H1 (cell line): Measurements from ENCODE around the gene OR51B2. TPM values are rescaled to one million over a fixed set of nuclear protein-coding genes. Genes with fewer than 3 reads are reported as not detected.

Source experiments
- CTCF ChIA-PET: fragments of 300-600 bp; sonication (Branson Sonifier 250); formaldehyde crosslinking; loops from one replicate; lab custom pipeline; 2021; ENCODE audit not compliant: partially characterized antibody; lab: Charles Lee
- POLR2A ChIA-PET: fragments of 300-600 bp; sonication (Branson Sonifier 250); formaldehyde crosslinking; loops from one replicate; lab custom pipeline; 2021; ENCODE audit warnings: inconsistent platforms; ENCODE audit not compliant: partially characterized antibody; lab: Charles Lee
- DNase-seq, 2 experiments: peaks; one replicate each; pipeline versions ENCODE4 v3.0.0 to v3.0.0-alpha.2; 2010 to 2022; ENCODE audit warnings: low spot score in 2 of 2, low read depth in 1 of 2, mixed read lengths in 1 of 2
- FAIRE-seq: peaks from 2 replicates; lab custom pipeline; 2011; peaks lifted over from hg19 to GRCh38; lab: Jason Lieb, UNC
- H2AFZ ChIP-seq: 2 replicates; pipeline ENCODE4 v1.8.1; 2012; ENCODE audit warnings: low read length, inconsistent platforms
- H2AK5ac ChIP-seq: 2 replicates; pipeline ENCODE4 v1.6.1; 2013; ENCODE audit warnings: low read depth, low read length
- H2BK120ac ChIP-seq: replicated peaks from 2 replicates; pipeline ENCODE3; 2013; ENCODE audit warnings: low read depth, low read length, inconsistent platforms
- H2BK12ac ChIP-seq: 2 replicates; pipeline ENCODE4 v1.6.1; 2013; ENCODE audit warnings: low read depth, low read length
- H2BK15ac ChIP-seq: 2 replicates; pipeline ENCODE4 v1.6.1; 2013; ENCODE audit warnings: low read length
- H2BK20ac ChIP-seq: 2 replicates; pipeline ENCODE4 v1.6.1; 2013; ENCODE audit warnings: low read length
- H2BK5ac ChIP-seq: 2 replicates; pipeline ENCODE4 v1.6.1; 2013; ENCODE audit warnings: low read depth, low read length
- H3K14ac ChIP-seq: 2 replicates; pipeline ENCODE4 v1.6.1; 2013; ENCODE audit warnings: inconsistent platforms; ENCODE audit not compliant: insufficient read length
- H3K18ac ChIP-seq: 2 replicates; pipeline ENCODE4 v1.6.1; 2013; ENCODE audit warnings: low read length; ENCODE audit errors: extremely low read depth
- H3K23ac ChIP-seq: 2 replicates; pipeline ENCODE4 v1.6.1; 2013; ENCODE audit warnings: inconsistent platforms; ENCODE audit not compliant: insufficient read length
- H3K23me2 ChIP-seq: 2 replicates; pipeline ENCODE4 v1.6.1; 2013; ENCODE audit warnings: low read depth, low read length
- H3K27ac ChIP-seq: 2 replicates; pipeline ENCODE4 v1.6.1; 2011; ENCODE audit warnings: low read depth, low read length, inconsistent platforms
- H3K27me3 ChIP-seq, 4 experiments: replicated peaks in 1 of 4; 1 replicate in 1 of 4; 2 replicates in 3 of 4; pipeline versions ENCODE4 v1.6.1 to v1.8.1; 2011 to 2013; ENCODE audit warnings: low read length in 3 of 4, mild to moderate bottlenecking in 3 of 4, inconsistent platforms in 2 of 4, mixed read lengths in 2 of 4, moderate library complexity in 1 of 4; ENCODE audit not compliant: control insufficient read depth in 3 of 4, insufficient read depth in 3 of 4; ENCODE audit errors: extremely low read depth in 1 of 4
- H3K36me3 ChIP-seq, 4 experiments: 2 replicates each; pipeline versions ENCODE4 v1.6.1 to v1.8.1; 2011 to 2013; ENCODE audit warnings: mild to moderate bottlenecking in 4 of 4, low read length in 3 of 4, moderate library complexity in 2 of 4, control low read depth in 1 of 4, inconsistent platforms in 1 of 4; ENCODE audit not compliant: insufficient read depth in 4 of 4, control insufficient read depth in 2 of 4
- H3K4ac ChIP-seq: replicated peaks from 2 replicates; pipeline ENCODE3; 2013; ENCODE audit warnings: low read length, low read depth, mixed read lengths, inconsistent platforms; ENCODE audit not compliant: insufficient read length
- H3K4me1 ChIP-seq, 4 experiments: replicated peaks in 1 of 4; 1 replicate in 1 of 4; 2 replicates in 3 of 4; pipeline versions ENCODE4 v1.6.1 to v1.8.1; 2011 to 2013; ENCODE audit warnings: low read length in 3 of 4, inconsistent platforms in 2 of 4, mixed read lengths in 1 of 4; ENCODE audit not compliant: insufficient read depth in 4 of 4, control insufficient read depth in 3 of 4
- H3K4me2 ChIP-seq, 2 experiments: 2 replicates each; pipeline versions ENCODE4 v1.6.1 to v1.8.1; 2011 to 2013; ENCODE audit warnings: low read depth in 2 of 2, low read length in 2 of 2, control low read depth in 1 of 2, inconsistent platforms in 1 of 2, mild to moderate bottlenecking in 1 of 2; ENCODE audit not compliant: insufficient read depth in 1 of 2
- H3K4me3 ChIP-seq, 4 experiments: fragments of 200-600, 300-600 bp in 1 of 4; sonication (generic), shearing (Covaris generic), sonication (Bioruptor Twin) in 1 of 4; 2 replicates each; pipeline versions ENCODE4 v1.5.1 to v1.8.1; 2011 to 2016; ENCODE audit warnings: low read length in 4 of 4, low read depth in 3 of 4, control low read depth in 2 of 4, inconsistent platforms in 2 of 4, mild to moderate bottlenecking in 2 of 4, mixed read lengths in 1 of 4, moderate library complexity in 1 of 4; ENCODE audit not compliant: insufficient read depth in 2 of 4; ENCODE audit errors: extremely low read depth in 1 of 4
- H3K56ac ChIP-seq: replicated peaks from 2 replicates; pipeline ENCODE3; 2013; ENCODE audit warnings: low read depth, mild to moderate bottlenecking, mixed read lengths, low read length, inconsistent platforms; ENCODE audit not compliant: insufficient read length
- H3K79me1 ChIP-seq: 2 replicates; pipeline ENCODE4 v1.6.1; 2013; ENCODE audit warnings: low read depth, low read length, control low read depth
- H3K79me2 ChIP-seq, 2 experiments: 2 replicates each; pipeline versions ENCODE4 v1.6.1 to v1.8.1; 2012 to 2013; ENCODE audit warnings: low read length in 2 of 2, mild to moderate bottlenecking in 2 of 2, inconsistent platforms in 1 of 2; ENCODE audit not compliant: insufficient read depth in 2 of 2, control insufficient read depth in 1 of 2
- H3K9ac ChIP-seq, 4 experiments: replicated peaks in 1 of 4; 1 replicate in 1 of 4; 2 replicates in 3 of 4; pipeline versions ENCODE4 v1.6.1 to v1.8.1; 2011 to 2013; ENCODE audit warnings: low read depth in 3 of 4, low read length in 3 of 4, control low read depth in 2 of 4, mild to moderate bottlenecking in 2 of 4, moderate library complexity in 2 of 4, inconsistent platforms in 1 of 4; ENCODE audit errors: extremely low read depth in 1 of 4
- H3K9me3 ChIP-seq, 2 experiments: 2 replicates each; pipeline versions ENCODE4 v1.6.1 to v1.8.1; 2012 to 2013; ENCODE audit warnings: mild to moderate bottlenecking in 2 of 2, moderate library complexity in 2 of 2, control low read depth in 1 of 2, inconsistent platforms in 1 of 2, low read depth in 1 of 2, low read length in 1 of 2, mixed read lengths in 1 of 2; ENCODE audit not compliant: insufficient read depth in 2 of 2
- H4K20me1 ChIP-seq, 2 experiments: replicated peaks in 1 of 2; 2 replicates each; pipeline versions ENCODE3 to v1.8.1; 2011 to 2013; ENCODE audit warnings: inconsistent platforms in 2 of 2, low read length in 2 of 2, mild to moderate bottlenecking in 1 of 2; ENCODE audit not compliant: insufficient read depth in 2 of 2, control insufficient read depth in 1 of 2
- H4K5ac ChIP-seq: 2 replicates; pipeline ENCODE4 v1.6.1; 2013; ENCODE audit warnings: low read length, low read depth, mixed read lengths, inconsistent platforms; ENCODE audit not compliant: insufficient read length
- H4K8ac ChIP-seq: 2 replicates; pipeline ENCODE4 v1.8.0; 2013; ENCODE audit warnings: mild to moderate bottlenecking, moderate library complexity, low read length, inconsistent platforms; ENCODE audit not compliant: insufficient read depth; ENCODE audit errors: extremely low read depth
- H4K91ac ChIP-seq: replicated peaks from 2 replicates; pipeline ENCODE3; 2013; ENCODE audit warnings: low read length, mixed read lengths, inconsistent platforms; ENCODE audit not compliant: insufficient read length
- ASH2L ChIP-seq: fragments of 200-600, 300-600 bp; sonication (generic); IDR thresholded peaks from one replicate; pipeline ENCODE4 v1.7.1; 2017; ENCODE audit warnings: low read length
- BRCA1 ChIP-seq: IDR thresholded peaks from 2 replicates; pipeline ENCODE4 v1.6.1; 2012; ENCODE audit warnings: low read depth, low read length, improper control_type of control experiment
- CHD2 ChIP-seq: IDR thresholded peaks from 2 replicates; pipeline ENCODE4 v1.6.1; 2012; ENCODE audit warnings: low read length, improper control_type of control experiment
- FOSL1 ChIP-seq: IDR thresholded peaks from 2 replicates; pipeline ENCODE4 v1.6.1; 2011; ENCODE audit warnings: mild to moderate bottlenecking, low read depth, low read length, moderate library complexity; ENCODE audit not compliant: insufficient read depth
- GABPA ChIP-seq: IDR thresholded peaks from 2 replicates; pipeline ENCODE4 v1.6.1; 2011; ENCODE audit warnings: mild to moderate bottlenecking, low read length, moderate library complexity, borderline replicate concordance; ENCODE audit not compliant: insufficient read depth
- KDM5A ChIP-seq: fragments of 200-600 bp; IDR thresholded peaks from 2 replicates; pipeline ENCODE4 v1.7.1; 2012; ENCODE audit warnings: mild to moderate bottlenecking, low read length, inconsistent platforms, mixed read lengths
- POLR2A ChIP-seq, 2 experiments: IDR thresholded peaks; 1 replicate in 1 of 2; 2 replicates in 1 of 2; pipeline ENCODE4 v1.6.1; 2011; ENCODE audit warnings: low read depth in 2 of 2, low read length in 2 of 2, mild to moderate bottlenecking in 2 of 2; ENCODE audit errors: control extremely low read depth in 1 of 2
- POU5F1 ChIP-seq: IDR thresholded peaks from 2 replicates; pipeline ENCODE4 v1.6.1; 2011; ENCODE audit warnings: low read depth, mild to moderate bottlenecking, low read length, moderate library complexity
- RNF2 ChIP-seq: fragments of 200-900, 300-1000 bp; sonication (generic); IDR thresholded peaks from 2 replicates; pipeline ENCODE4 v1.7.1; 2016; ENCODE audit warnings: borderline replicate concordance, low read depth, mild to moderate bottlenecking, antibody characterized with exemption, low read length; ENCODE audit not compliant: poor library complexity, severe bottlenecking; ENCODE audit errors: missing control alignments
- SIRT6 ChIP-seq: IDR thresholded peaks from one replicate; pipeline ENCODE4 v1.7.1; 2012; ENCODE audit warnings: low read length, inconsistent platforms
- SIX5 ChIP-seq: IDR thresholded peaks from 2 replicates; pipeline ENCODE4 v1.6.1; 2011; ENCODE audit warnings: mild to moderate bottlenecking, low read depth, low read length
- SP1 ChIP-seq: IDR thresholded peaks from 2 replicates; pipeline ENCODE4 v1.6.1; 2011; ENCODE audit warnings: low read depth, low read length
- TAF1 ChIP-seq: IDR thresholded peaks from 2 replicates; pipeline ENCODE4 v1.6.1; 2011; ENCODE audit warnings: mild to moderate bottlenecking, low read depth, low read length
- TCF12 ChIP-seq: IDR thresholded peaks from 2 replicates; pipeline ENCODE4 v1.6.1; 2011; ENCODE audit warnings: low read depth, mild to moderate bottlenecking, low read length
- WGBS, 2 experiments: shearing (Covaris generic) in 1 of 2; methylation state at CpG; one replicate each; pipeline versions ENCODE4 v1.1.6 to v1.1.7; 2013 to 2015; ENCODE audit warnings: low lambda C conversion rate in 2 of 2, mixed read lengths in 2 of 2, inconsistent platforms in 1 of 2, low coverage in 1 of 2, missing lambda C conversion rate in 1 of 2; ENCODE audit not compliant: insufficient replicate concordance in 2 of 2, insufficient coverage in 1 of 2, insufficient read length in 1 of 2; ENCODE audit errors: extremely low coverage in 1 of 2, missing lambda C conversion rate in 1 of 2; 5-methylcytosine and 5-hydroxymethylcytosine counted together
- polyA plus RNA-seq, 7 experiments: library from polyadenylated mRNA; depleted of rRNA in 3 of 7; stranded (reverse) in 5 of 7; unstranded in 2 of 7; fragments of >200 nt in 5 of 7; fragments of 200-250 nt in 2 of 7; gene quantifications; 1 replicate in 5 of 7; 2 replicates in 1 of 7; 4 replicates in 1 of 7; pipeline versions ENCODE4 v1.2.1 to v1.2.3, GENCODE V29; 2011 to 2013; ENCODE audit warnings: missing spikeins in 2 of 7, mixed read lengths in 2 of 7
- total RNA-seq: library from RNA; stranded (reverse); fragmentation: NEBNext Ultra II Directional; extraction: Animal tissue kit (Norgen Biotek cat#: 25700); gene quantifications from 2 replicates; pipeline ENCODE4 v1.2.1, GENCODE V29; 2021
- TF ChIP-seq, protein P1 (sequence below): IDR thresholded peaks from 2 replicates; pipeline ENCODE4 v1.6.1; 2012; ENCODE audit warnings: low read length, inconsistent platforms

Gene OR51B2
- total and polyA plus RNA-seq, 2 of the 8 experiments (the other 6 are each of a cell fraction or from before 2014, with no cell fraction given), result not detected

DNA sequence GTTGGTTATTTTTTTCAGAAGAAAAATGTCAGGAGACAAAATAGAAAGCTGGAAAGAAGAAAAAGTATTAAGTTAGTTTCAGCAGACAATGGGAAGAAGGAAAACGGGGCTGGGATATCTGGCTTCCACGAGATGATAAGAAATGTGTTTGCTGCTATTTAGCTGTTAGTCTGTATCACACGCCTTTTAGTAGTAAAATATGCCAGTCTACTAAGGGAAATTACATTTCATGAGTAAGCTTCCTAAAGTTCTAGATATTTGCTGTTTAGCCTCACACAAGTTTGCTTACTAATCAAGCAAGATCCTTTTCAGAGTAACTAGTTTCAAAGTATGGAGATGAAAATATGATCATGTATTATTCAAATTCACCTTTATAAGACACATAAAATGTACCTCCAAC is 23.8 kb downstream of the OR51B2 start:
- Histone ChIP-seq H3K27ac (no peak overlapping the region), H3K4me3 (no peak overlapping the region), H3K18ac (no peak overlapping the region), H2BK12ac (no peak overlapping the region), H3K27me3 (no peaks in the 10 kb centered on the region), H3K23me2 (no peaks in the 10 kb centered on the region), H2AK5ac (no peak overlapping the region), H2BK120ac (no peak overlapping the region), H3K23ac (no peak overlapping the region), H3K36me3 (no peaks in the 10 kb centered on the region), H3K4me2 (no peak overlapping the region), H3K79me2 (no peaks in the 10 kb centered on the region), H4K20me1 (no peaks in the 10 kb centered on the region), H3K56ac (no peak overlapping the region), H2BK15ac (no peak overlapping the region), H3K4me1 (no peaks in the 10 kb centered on the region), H3K14ac (no peak overlapping the region), H2BK5ac (no peak overlapping the region), H4K8ac (no peak overlapping the region), H3K79me1 (no peaks in the 10 kb centered on the region), H4K91ac (no peak overlapping the region), H2AFZ (no peak overlapping the region), H3K9me3 (no peaks in the 10 kb centered on the region), H4K5ac (no peak overlapping the region), H2BK20ac (no peak overlapping the region), H3K4ac (no peak overlapping the region), H3K9ac (no peak overlapping the region)
- ChIA-PET POLR2A (no interaction called here), CTCF (interaction anchor here (3.3 kb wide), 1 partner anchor 10 kb away, joined by 12 read pairs; no protein-coding TSS in a partner anchor)
- DNase-seq, result no peak
- 77% methylated on average over 3 of the region's 3 CpGs; no CpG with 5 or more reads in 1 of the 2 experiments for WGBS, 2 experiments
- no peak for FAIRE-seq
- TF ChIP-seq SIRT6 (no peak), KDM5A (no peak), CHD2 (no peak), FOSL1 (no peak), ASH2L (no peak), TAF1 (no peak), SP1 (no peak), TCF12 (no peak), POU5F1 (no peak), POLR2A (IDR thresholded peaks at IDR 0.05; ENCODE audit: control extremely low read depth in 1 of 2, low read depth in 2 of 2, low read length in 2 of 2) (no peak), GABPA (no peak), BRCA1 (no peak), RNF2 (no peak), SIX5 (no peak)
- TF ChIP-seq, protein P1, sequence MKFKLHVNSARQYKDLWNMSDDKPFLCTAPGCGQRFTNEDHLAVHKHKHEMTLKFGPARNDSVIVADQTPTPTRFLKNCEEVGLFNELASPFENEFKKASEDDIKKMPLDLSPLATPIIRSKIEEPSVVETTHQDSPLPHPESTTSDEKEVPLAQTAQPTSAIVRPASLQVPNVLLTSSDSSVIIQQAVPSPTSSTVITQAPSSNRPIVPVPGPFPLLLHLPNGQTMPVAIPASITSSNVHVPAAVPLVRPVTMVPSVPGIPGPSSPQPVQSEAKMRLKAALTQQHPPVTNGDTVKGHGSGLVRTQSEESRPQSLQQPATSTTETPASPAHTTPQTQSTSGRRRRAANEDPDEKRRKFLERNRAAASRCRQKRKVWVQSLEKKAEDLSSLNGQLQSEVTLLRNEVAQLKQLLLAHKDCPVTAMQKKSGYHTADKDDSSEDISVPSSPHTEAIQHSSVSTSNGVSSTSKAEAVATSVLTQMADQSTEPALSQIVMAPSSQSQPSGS, result no peak
